Suprapubic skin (tissue), 4 donors: ENCODE results near the gene PANK4. TPM values are rescaled to one million over a fixed set of nuclear protein-coding genes. Genes with fewer than 3 reads are reported as not detected.

Experiments used
- DNase-seq, 2 donors: peaks; one replicate each; pipeline ENCODE4 v3.0.0-alpha.2; 2019; ENCODE audit warnings: low spot score in 2 of 2
- H3K27ac ChIP-seq: fragments of 200-600 bp; sonication (generic); one replicate; pipeline ENCODE4 v1.5.1; 2019
- H3K27me3 ChIP-seq: fragments of 200-600 bp; sonication (generic); one replicate; pipeline ENCODE4 v1.5.1; 2019
- H3K36me3 ChIP-seq: fragments of 200-600 bp; sonication (generic); one replicate; pipeline ENCODE4 v1.5.1; 2019
- H3K4me1 ChIP-seq: fragments of 200-600 bp; sonication (generic); one replicate; pipeline ENCODE4 v1.5.1; 2019
- H3K4me3 ChIP-seq: fragments of 200-600 bp; sonication (generic); one replicate; pipeline ENCODE4 v1.5.1; 2019; ENCODE audit warnings: mild to moderate bottlenecking
- H3K9me3 ChIP-seq: fragments of 200-600 bp; sonication (generic); one replicate; pipeline ENCODE4 v1.5.1; 2019
- CTCF ChIP-seq, 2 donors: fragments of 200-600 bp in 1 of 2; fragments of 450-650 bp in 1 of 2; sonication (generic) in 1 of 2; IDR thresholded peaks; one replicate each; pipeline ENCODE4 v1.5.1; 2016 to 2019; ENCODE audit warnings: antibody characterized with exemption in 2 of 2, mild to moderate bottlenecking in 1 of 2, moderate library complexity in 1 of 2
- EP300 ChIP-seq: sonication (generic); formaldehyde crosslinking; IDR thresholded peaks from one replicate; pipeline ENCODE4 v1.6.1; 2017; ENCODE audit warnings: antibody characterized with exemption
- POLR2A ChIP-seq, 2 donors: fragments of 450-650 bp; IDR thresholded peaks; one replicate each; pipeline ENCODE4 v1.6.1; 2017; ENCODE audit warnings: antibody characterized with exemption in 2 of 2, mild to moderate bottlenecking in 2 of 2, moderate library complexity in 2 of 2
- POLR2AphosphoS5 ChIP-seq, 3 donors: sonication (generic); formaldehyde crosslinking; IDR thresholded peaks; one replicate each; pipeline ENCODE4 v1.6.1; 2017; ENCODE audit warnings: antibody characterized with exemption in 3 of 3
- WGBS: methylation state at CpG from one replicate; pipeline ENCODE4 v1.1.5; 2018; 5-methylcytosine and 5-hydroxymethylcytosine counted together
- total RNA-seq, 4 donors: library from RNA; depleted of rRNA; stranded (reverse); fragments of >200 nt; gene quantifications; one replicate each; pipeline ENCODE4 v1.1.0, GENCODE V29; 2016

PANK4 gene
- total RNA-seq, 4 donors from 2014 or later = 17.7 to 36.0 (median 29.7) TPM

DNA sequence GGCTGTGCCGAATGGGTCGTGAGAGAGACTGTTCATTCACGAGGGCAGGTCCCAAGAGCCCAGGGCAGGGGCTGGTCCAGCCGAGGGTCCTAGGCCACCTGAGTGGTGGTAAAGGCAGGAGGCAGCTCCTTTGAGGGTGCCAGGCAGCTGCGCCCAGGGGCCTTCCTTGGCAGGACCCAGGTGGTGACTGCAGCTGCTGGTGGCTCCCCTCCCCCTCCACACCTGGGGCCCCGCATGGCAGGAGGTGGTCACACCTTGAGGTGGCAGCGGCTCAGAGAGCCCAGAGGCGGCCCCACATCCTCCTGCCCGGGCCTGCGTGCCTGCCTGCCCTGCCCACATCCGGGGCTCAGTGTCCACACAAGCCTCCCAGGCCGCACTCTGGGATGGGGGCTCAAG lies 60.1 kb downstream of the PANK4 start:
- Histone ChIP-seq H3K9me3 (no peaks in the 10 kb centered on the region), H3K27me3 (peaks cover 91% of the 10 kb centered on the region), H3K36me3 (no peaks in the 10 kb centered on the region), H3K4me1 (peaks cover 19% of the 10 kb centered on the region), H3K27ac (no peak overlapping the region), H3K4me3 (no peak overlapping the region)
- DNase-seq = no peak
- TF ChIP-seq POLR2AphosphoS5 (IDR thresholded peaks at IDR 0.05) (no peak), POLR2A (IDR thresholded peaks at IDR 0.05) (no peak), CTCF (IDR thresholded peaks at IDR 0.05) (no peak), EP300 (no peak)
- WGBS = no CpG with 5 or more reads among the region's 12 CpGs

- 67% methylated on average over 28 of the region's 33 CpGs for WGBS
- no peak for DNase-seq
- Histone ChIP-seq H3K36me3 (no peaks in the 10 kb centered on the region), H3K27ac (no peak overlapping the region), H3K4me3 (no peak overlapping the region), H3K9me3 (no peaks in the 10 kb centered on the region), H3K27me3 (peaks cover 84% of the 10 kb centered on the region), H3K4me1 (peaks cover 19% of the 10 kb centered on the region)
- no peak for TF ChIP-seq CTCF (IDR thresholded peaks at IDR 0.05)
Observed at GRCh38 chr1:2465371-2466269, 60.8 kb downstream of the PANK4 start.

DNA sequence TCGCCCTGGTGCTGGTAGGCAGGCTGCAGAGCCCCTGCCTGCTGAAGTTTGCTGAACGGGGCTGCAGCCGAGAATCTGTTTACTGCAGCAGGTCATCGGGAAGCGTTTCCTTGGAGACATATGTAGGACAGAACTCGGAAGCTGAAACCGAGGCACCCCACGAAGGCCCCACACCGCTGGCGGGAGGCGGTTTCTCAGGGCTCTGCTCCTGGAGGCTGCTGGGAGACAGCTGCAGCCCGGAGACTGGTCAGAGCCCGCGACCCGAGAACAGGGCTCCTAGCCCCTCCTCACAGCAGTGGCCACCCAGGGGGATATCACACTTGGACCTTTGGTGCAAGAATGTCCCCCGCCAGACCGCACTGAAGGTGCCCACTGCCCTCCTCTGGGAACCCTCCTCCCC lies 63.0 kb downstream of the PANK4 start:
- H3K27ac ChIP-seq = no peak overlapping the region
- no peaks in the 10 kb centered on the region for H3K9me3 ChIP-seq
- no peak for DNase-seq
- 65% methylated on average over 16 of the region's 17 CpGs for WGBS
- TF ChIP-seq POLR2AphosphoS5 (IDR thresholded peaks at IDR 0.05) (no peak), EP300 (no peak), CTCF (IDR thresholded peaks at IDR 0.05) (no peak), POLR2A (IDR thresholded peaks at IDR 0.05) (no peak)
- H3K4me1 ChIP-seq = peaks cover 22% of the 10 kb centered on the region
- no peak overlapping the region for H3K4me3 ChIP-seq
- no peaks in the 10 kb centered on the region for H3K36me3 ChIP-seq
- peaks cover 62% of the 10 kb centered on the region for H3K27me3 ChIP-seq

- Histone ChIP-seq H3K36me3 (no peaks in the 10 kb centered on the region), H3K27ac (no peak overlapping the region), H3K9me3 (no peaks in the 10 kb centered on the region), H3K27me3 (peaks cover 56% of the 10 kb centered on the region), H3K4me3 (no peak overlapping the region), H3K4me1 (peaks cover 22% of the 10 kb centered on the region)
- DNase-seq = no peak
- 62% methylated on average over 15 of the region's 15 CpGs for WGBS
- TF ChIP-seq CTCF (IDR thresholded peaks at IDR 0.05) (no peak), POLR2A (IDR thresholded peaks at IDR 0.05) (no peak), EP300 (no peak), POLR2AphosphoS5 (IDR thresholded peaks at IDR 0.05) (no peak)
Observed at GRCh38 chr1:2462819-2463218, 63.6 kb downstream of the PANK4 start.

- Histone ChIP-seq H3K9me3 (no peaks in the 10 kb centered on the region), H3K36me3 (no peaks in the 10 kb centered on the region), H3K27me3 (peaks cover 47% of the 10 kb centered on the region), H3K4me1 (peaks cover 8% of the 10 kb centered on the region), H3K27ac (no peak overlapping the region), H3K4me3 (no peak overlapping the region)
- no peak for TF ChIP-seq POLR2AphosphoS5 (IDR thresholded peaks at IDR 0.05)
- TF ChIP-seq CTCF (IDR thresholded peaks at IDR 0.05) = no peak
- TF ChIP-seq POLR2A (IDR thresholded peaks at IDR 0.05) = no peak
- TF ChIP-seq EP300 = no peak
- WGBS = 68% methylated on average over 11 of the region's 18 CpGs
- no peak for DNase-seq
Observed at GRCh38 chr1:2460996-2461751, 65.2 kb downstream of the PANK4 start.
